NCI-H510A treated with DMSO at 0.1 percent for 48 hours (cell line): ENCODE data around the gene NIPAL3.
A peak's percentile ranks its signal among the peaks of the same experiment; 100 is the strongest.
"Not testable (repeated sequence)": the region's sequence is repeated elsewhere in the genome, so short reads cannot be mapped to it uniquely, and the experiment has no call there.

ENCODE experiments used
- DNase-seq: peaks from one replicate; lab custom pipeline; 2025; lab: John Stamatoyannopoulos, UW

Gene NIPAL3

DNA sequence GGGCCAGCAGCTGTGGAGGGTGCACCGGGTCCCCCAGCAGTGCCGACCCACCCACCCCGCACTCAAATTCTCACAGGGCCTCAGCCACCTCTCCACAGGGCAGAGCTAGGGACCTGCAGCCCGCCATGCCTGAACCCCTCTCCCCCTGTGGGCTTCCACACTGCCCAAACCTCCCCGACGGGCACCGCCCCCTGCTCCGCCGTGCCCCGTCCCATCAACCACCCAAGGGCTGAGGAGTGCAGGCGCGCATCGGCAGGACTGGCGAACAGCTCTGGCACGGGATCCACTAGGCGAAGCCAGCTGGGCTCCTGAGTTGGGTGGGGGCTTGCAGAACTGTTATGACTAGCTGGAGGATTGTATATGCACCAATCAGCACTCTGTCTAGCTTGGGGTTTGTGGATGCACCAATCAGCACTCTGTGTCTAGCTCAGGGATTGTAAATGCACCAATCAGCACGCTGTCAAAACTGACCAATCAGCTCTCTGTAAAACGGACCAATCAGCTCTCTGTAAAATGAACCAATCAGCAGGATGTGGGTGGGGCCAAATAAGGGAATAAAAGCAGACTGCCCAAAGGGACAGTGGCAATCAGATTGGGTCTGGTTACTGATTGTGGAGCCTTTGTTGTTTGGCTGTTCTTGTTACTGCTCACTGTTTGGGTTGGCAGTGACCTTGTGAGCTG is 74.6 kb downstream of the NIPAL3 start:
- no peak for DNase-seq

DNA sequence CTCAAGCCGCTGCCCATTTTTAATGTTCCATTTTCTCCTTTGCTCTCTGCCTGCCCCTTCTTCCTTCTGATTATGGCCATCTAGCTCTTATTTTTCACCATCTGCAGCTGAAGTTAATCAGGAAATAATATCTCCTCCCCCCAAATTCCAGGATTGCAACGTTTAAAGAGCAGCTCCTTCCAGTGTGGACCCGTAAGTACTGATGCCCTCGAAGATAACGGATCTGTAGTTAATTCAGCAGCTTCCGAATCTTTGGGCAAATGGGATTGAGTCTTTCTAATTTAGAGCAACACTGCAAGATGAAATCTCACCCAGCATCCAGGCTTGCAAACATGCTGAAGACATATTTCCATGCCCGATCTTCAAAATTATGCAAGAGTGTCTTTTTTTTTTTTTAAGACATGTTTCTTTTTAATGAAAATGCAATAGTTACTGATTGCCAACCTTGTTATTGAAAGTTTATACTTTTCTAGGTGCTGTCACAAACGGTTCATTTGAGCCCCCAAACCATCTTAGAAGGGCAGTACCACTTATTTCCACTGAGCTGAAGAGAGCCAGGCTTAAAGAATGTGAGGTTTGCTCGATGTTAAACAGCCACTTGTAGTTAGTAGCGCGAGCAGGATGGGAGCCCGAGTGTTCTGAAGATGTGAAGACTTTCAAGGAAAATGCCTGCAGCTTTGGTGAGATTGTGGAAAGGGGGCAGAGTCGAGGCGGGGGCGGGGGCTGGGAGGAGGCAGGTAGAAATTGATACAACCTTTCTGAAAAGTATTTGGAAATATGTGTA is 76.2 kb downstream of the NIPAL3 start:
- no peak for DNase-seq

DNA sequence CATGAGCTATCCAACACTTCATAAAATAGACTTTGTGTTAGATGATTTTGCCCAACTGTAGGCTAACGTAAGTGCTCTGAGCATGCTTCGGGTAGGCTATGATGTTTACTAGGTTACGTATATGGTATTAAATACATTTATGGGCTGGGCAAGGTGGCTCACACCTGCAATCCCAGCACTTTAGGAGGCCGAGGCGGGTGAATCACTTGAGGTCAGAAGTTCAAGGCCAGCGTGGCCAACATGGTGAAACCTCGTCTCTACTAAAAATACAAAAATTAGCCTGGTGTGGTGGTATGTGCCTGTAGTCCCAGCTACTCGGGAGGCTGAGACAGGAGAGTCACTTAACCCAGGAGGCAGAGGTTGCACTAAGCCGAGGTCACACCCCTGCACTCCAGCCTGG is 77.3 kb downstream of the NIPAL3 start:
- DNase-seq, result not testable (repeated sequence)

DNA sequence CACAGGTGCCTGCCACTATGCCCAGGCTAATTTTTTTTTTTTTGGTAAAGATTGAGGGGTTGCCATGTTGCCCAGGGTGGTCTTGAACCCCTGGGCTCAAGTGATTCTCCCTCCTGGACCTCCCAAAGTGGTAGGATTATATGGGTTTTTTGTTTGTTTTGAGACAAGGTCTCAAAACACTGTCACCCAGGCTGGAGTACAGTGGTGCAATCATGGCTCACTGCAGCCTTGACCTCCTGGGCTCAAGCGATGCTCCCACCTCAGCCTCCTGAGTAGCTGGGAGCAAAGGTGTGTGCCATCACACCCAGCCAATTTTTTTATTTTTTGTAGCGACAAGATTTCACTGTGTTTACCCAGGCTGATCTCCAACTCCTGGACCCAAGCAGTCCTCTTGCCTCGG is 78.2 kb downstream of the NIPAL3 start:
- DNase-seq, result no peak

DNA sequence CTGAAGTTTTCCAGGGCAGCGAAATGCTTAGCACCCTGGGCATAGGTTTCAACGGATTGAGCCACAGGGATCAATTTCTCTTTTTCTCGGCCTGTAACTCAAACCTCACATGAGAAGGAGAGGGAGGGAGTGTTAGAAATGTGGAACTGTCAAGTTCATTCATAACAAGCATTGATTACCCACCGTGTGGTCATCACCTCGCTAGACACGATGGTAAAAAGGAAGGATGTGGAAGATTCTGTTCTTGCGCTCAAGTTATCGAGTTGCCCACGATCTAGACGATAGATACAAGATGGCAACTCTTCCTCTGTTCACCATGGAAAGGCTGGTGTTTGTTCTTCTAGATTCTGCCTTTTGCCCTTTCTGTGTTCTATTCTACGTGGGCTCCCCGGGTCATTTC is 83.0 kb downstream of the NIPAL3 start:
- no peak for DNase-seq

DNA sequence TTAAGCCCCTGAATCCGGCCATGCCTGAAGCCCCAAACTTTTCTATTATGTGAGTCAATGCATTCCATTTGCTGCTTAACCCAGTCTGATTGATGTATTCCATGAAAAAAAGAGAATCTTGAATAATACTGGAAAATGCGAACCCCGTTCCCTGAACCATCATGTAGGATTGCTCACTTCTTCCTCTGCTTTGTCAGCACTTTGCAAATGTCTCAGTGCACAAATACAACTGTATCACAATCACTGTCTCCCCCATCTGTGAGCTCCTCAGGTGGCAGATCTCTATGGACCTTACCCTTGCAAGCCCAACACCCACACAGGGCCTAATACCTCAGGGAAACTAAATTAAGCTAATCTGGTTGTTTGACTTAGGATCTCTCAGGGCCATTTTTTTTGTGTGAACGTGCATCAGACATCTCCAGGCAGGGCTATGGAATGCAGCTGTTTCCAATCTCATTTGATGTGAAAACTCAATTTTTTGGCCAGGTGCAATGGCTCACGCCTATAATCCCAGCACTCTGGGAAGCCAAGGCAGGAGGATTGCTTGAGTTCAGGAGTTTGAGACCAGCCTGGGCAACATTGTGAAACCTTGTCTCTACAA is 84.9 kb downstream of the NIPAL3 start:
- no peak for DNase-seq

DNA sequence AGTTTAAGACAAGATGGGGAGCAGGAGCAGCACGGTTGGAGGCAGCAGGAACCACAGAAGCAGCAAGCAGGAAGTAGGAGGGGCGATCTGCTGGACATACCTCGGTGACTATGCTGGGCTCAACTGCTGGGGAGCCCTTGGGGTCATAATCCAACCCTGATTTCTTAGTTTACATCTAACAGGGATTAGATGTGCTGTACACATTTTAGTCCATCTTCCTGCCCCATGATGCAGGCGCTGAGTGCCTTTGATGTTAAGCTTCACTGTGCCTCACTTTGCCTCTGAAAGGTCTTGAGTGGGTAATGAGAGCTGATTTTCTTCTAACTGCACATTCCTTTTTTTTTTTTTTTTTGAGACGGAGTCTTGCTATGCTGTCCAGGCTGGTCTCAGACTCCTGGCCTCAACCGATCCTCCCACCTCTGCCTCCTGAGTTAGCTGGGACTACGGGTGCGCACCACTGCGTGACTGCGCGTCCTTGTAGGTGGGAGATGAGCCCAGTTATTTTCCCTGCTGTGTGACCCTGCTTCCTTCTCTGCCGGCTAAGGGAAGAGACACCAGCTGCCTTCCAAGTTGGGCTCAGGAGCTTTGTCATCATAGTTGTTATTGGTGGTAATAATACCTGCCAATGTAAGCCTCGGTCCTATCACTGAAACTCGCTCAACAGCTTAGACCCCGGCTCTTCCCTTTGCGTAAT is 85.9 kb downstream of the NIPAL3 start:
- DNase-seq, result peak; percentile 51

DNA sequence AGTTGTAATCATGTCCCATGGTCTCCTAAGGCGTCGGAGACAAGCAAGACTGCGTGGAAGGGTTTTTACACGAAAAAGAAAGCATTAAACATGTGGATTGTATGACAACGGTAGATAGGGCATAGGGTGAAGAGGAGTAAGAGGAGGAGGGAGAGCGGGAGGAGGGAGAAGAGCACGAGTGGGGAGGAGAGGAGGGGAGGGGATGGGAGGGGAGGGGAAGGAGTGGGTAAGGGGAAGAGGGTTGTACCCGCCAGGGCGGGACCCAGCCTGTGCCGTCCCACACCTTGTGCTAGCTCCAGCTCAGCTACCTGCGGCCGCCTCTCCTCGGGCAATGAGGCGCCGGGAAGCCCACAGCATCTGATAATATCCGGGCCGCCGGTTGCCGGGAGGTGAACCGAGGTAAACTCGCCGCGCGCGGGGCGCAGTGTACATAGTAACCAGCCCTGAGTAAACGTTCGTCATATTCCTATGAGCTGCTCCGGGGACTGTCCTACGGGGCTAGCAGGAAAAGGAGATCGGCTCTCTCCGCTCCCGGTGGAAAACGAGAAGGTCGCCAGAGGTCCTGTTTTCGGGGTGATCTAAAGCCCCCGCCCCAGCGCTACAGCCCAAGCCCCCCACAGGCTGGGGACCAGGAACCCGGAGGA is 86.6 kb downstream of the NIPAL3 start:
- DNase-seq, result peak; percentile 78

DNA sequence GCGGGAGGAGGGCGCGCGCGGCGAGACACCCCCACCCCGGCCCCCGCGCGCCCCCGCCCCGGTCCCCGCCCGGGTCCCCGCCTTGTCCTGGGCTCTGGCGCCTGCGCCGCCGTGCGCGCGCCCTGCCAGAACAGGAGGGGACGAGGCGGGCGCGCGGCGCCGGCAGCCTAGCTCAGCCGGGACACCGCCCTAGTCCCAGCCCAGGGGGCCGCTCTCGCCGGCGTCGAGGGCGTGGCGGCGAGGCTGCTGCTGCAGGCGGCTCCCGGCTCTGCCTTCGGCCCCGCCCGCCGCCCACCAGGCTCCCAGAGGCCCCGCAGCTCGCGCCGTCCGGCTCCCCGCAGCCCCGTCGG is 87.1 kb downstream of the NIPAL3 start, which contains the start of gene RCAN3:
Gene RCAN3, plus strand, starts transcription at position 128 of the 350 bp plus-strand sequence. CDS start 11,537 bp downstream, outside the sequence.
- peak; percentile 84 for DNase-seq

DNA sequence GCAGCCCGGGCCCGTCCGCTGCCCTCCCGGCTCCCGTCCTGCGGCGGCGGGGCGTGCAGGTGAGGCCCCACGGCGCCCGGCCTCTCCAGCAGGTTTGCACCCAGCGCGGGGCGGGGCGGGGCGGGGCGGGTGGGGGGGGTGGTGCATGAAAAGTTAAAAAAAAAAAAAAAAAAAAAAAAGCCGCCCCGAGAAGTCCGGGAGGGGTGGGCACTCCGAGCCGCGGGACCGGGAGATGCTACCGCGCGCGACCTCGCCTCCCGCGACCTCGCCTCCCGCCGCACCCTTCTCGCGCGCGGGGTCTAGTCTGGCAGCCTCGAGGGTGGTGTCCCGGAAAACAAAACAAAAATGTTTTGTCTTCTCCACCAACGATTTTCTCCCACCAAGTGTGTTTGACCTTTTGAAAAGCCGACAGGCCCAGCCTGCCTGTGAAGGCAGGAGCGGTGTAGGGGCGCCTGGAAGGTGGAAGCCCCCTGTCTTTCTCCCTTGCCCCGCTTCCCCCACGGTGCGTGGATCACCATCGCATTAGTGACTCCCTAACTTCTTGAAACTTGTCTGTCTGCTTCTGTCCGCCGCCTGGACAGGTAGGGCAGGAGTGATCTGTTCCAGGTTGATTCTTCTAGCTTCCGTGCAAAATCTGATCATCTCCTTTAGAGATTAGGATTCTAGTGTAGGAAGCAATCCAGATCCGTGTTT is 87.6 kb downstream of the NIPAL3 start:
- peak; percentile 18 for DNase-seq

DNA sequence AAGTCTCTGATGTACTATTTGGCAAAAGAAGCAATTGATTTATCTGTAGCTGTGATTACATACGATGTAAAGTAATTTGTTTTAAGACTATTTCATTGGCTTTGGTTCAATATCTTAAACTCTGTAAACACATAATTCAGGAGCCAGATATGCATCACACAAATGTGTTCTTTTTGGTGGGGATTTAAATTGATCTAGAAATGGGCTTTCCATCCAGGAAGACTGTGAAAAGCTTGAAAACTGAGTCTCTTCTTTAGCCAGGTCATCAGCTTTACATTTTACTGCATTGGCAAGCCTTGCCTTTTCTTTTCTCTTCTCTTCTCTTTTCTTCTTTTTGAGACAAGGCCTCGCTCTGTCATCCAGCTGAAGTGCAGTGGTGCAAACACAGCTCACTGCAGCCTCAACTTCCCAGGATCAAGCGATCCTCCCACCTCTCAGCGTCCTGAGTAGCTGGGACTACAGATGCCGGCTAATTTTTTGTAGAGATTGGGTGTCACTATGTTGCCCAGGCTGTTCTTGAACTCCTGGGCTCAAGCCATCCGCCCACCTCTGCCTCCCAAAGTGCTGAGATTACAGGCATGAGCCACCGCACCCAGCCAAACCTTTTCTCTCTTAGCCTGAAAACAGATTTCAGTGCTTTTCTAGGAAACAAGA is 88.4 kb downstream of the NIPAL3 start:
- no peak for DNase-seq

DNA sequence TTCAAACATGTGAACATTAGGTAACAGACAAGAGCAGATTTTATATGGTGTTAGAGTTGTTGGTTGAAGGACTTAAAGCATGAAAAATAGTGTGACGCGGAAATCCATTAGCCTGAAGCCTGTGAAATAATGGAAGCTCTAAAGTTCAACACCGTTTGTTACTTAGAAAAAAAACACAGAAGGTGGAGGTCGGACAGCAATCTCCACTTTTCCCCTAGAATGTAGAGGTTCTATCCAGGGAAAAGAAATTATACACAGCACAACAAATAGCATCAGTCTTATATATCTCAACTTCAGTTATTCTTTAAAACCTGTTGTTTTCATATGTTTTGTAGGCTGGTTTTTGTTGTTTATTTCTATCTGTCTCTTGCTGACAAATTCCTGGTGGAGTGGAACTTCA is 89.0 kb downstream of the NIPAL3 start:
- no peak for DNase-seq

DNA sequence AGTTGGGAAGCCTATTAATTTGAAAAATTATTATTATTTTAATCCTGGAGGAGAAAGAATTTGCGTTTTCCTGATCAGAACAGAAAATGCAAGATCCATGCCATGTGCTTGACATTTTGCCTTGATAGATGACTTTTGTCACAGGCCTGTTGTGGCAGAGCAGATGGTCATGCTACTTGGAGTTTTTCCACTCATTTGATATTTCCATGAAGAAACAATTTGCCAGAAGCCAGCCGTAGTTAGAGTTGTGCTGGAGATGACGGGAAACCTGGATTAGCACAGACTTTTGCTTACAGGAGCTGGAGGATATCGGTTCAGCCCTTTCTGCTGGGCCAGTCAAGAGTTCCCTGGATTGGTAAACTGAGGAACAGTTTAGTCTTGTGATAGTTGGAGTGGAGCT is 90.2 kb downstream of the NIPAL3 start:
- DNase-seq, result no peak

DNA sequence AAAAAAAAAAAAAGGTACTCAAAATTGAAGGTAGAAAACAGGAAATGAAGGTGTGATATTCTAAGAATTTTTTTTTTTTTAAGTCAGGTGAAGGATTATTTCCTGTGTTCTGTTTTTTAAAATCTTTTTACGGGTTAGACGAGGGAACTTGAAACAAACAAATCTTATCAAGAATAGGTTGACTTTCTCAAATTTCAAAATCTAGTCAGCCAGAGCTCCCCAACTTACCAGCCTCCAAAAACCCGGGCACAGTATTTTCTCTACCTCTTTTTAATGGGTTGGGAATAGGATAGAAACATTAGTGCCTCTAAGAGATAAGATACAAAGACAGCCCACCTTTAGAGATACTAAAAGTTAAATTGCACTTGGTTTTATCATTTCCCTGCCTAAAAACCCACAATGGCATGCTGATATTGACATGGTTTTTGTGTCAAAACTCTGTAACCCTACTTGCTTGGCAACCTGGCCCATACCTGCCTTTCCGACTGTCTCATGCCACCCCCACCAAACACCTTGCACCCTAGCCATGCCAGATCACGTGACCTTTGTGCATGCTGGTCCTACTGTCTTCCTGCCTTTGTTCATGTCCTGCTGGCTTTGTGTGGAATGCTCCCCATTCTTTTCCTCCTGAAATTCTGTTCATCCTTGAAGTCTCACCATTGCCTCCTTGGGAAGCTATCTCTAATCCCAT is 91.2 kb downstream of the NIPAL3 start:
- no peak for DNase-seq

DNA sequence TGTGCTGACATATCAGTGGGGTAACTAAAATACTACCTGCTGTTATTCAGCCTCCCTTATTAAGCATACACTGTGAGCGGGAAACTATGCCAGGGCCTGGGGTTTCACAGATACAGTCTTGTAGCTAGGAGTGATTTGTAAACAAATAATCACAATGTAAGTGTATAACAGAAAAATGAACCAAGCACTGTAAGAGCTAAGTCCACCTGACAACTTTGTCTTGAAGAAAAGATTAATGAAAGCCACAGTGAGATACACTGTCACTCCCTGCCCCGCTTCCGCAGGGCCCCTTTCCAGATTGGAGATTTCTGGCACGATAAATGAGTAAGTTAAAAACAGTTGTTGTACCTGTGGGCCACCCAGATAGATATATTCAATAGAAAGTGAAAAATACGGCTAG is 91.8 kb downstream of the NIPAL3 start:
- no peak for DNase-seq

DNA sequence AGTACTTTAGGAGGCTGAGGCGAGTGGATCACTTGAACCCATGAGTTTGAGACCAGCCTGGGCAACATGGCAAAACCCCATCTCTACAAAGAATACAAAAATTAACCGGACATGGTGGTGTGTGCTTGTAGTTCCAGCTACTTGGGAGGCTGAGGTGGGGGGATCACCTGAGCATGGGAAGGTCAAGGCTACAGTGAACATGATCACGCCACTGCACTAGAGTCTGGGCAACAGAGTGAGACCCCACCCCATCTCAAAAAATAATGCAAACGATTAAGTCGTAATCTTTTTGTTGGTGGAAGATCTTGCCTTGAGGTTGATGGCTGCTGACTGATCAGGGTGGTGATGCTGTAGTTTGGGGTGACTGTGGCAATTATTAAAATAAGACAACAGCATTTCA is 93.3 kb downstream of the NIPAL3 start:
- no peak for DNase-seq

DNA sequence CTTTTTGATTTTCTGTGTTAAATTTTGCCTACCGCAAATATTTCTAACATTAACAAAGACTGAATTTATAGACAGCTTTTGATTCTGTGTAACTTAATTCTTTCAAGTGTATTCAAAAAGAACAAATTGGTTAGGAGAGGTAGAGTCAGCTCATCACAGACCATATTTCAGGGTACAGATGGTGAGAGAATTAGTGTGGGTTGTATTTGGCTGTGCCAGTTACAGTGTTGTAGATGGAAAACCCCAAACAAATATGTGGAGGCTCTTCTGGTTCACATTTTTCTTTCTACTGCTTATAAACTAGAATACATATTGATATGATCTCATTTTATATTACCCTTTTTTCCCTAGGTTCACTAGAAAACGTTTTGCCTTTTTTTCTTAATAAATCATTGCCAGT is 98.1 kb downstream of the NIPAL3 start:
- no peak for DNase-seq

DNA sequence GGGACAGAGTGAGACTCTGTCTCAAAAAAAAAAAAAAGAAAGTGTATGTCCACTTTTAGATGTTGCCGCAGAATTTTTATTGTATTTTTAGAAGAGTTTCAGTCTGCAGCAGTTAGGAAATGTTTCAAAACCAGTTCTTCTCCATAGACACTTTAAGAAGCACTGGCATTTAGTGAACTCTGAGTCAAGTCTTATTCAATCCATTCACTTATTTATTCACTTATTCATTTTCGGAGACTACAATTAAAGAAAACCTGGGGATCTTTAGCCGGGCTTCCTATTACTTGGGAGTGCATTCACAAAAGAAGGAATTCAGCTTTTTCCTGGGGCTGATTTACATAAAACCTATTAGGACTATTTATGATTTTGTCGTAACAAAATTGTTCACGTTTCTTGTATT is 99.3 kb downstream of the NIPAL3 start:
- DNase-seq, result no peak

DNA sequence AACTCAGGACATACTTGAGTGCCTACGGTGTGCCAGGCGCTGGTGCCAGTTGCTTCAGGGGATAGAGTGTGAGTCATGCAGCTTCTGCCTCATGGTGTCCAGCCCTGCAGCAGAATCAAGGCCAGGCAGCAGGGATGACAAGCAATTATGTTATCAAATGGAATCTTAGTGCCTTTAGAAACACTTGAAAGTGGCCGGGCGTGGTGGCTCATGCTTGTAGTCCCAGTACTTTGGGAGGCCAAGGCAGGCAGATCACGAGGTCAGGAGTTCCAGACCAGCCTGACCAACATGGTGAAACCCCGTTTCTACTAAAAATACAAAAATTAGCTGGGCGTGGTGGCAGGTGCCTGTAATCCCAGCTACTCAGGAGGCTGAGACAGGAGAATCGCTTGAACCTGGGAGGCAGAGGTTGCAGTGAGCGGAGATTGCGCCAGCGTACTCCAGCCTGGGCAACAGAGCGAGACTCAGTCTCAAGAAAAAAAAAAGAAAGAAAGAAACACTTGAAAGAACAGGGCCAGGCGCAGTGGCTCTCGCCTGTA is 100.1 kb downstream of the NIPAL3 start:
- DNase-seq, result not testable (repeated sequence)

DNA sequence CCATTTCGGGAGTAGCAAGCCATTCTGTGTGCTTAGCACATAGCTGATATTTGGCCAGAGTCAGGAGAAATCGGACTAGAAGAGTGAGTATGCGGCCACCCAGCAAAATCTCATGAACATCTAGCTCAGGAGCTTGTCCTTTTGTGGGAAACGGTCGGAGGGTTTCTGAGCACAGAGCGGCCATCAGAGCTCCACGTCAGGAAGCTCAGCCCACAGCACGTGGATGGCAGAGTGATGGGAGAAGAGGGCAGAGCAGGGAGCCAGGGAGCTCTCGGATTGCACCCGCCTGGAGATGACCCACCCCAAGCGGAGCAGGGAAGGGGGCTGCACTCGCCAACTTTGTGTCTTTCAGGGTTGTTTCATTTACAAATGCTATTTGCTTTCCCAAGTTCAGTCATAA is 100.9 kb downstream of the NIPAL3 start:
- no peak for DNase-seq
